RWPE2 (cell line): ENCODE measurements around the gene CALML3.

Experiments
- ATAC-seq: fragments of 200-7000 bp; cut with Tn5 transposase; 3 replicates; pipeline ENCODE4 v1.9.1; 2021; ENCODE audit warnings: low read depth
- DNase-seq: peaks from one replicate; pipeline ENCODE4 v3.0.0-alpha.2; 2020; ENCODE audit warnings: low spot score
- H3K27ac ChIP-seq: fragments of 450-650 bp; 2 replicates; pipeline ENCODE4 v1.5.1; 2017; ENCODE audit warnings: mild to moderate bottlenecking; ENCODE audit not compliant: poor library complexity, severe bottlenecking
- H3K27me3 ChIP-seq: fragments of 250-450 bp; sonication (Bioruptor Pico); 2 replicates; pipeline ENCODE4 v1.5.1; 2021; ENCODE audit warnings: mild to moderate bottlenecking, moderate library complexity; ENCODE audit not compliant: insufficient read depth, poor library complexity, severe bottlenecking
- H3K36me3 ChIP-seq: fragments of 250-450 bp; sonication (Bioruptor Pico); 2 replicates; pipeline ENCODE4 v1.5.1; 2020; ENCODE audit warnings: low read depth, mild to moderate bottlenecking, moderate library complexity
- H3K4me1 ChIP-seq: fragments of 250-450 bp; sonication (Bioruptor Pico); 2 replicates; pipeline ENCODE4 v1.5.1; 2021; ENCODE audit warnings: mild to moderate bottlenecking, moderate library complexity; ENCODE audit not compliant: insufficient read depth, poor library complexity, severe bottlenecking
- H3K4me3 ChIP-seq: fragments of 250-450 bp; sonication (Bioruptor Pico); 2 replicates; pipeline ENCODE4 v1.5.1; 2021; ENCODE audit warnings: mild to moderate bottlenecking, moderate library complexity; ENCODE audit not compliant: severe bottlenecking
- H3K9me3 ChIP-seq: fragments of 250-450 bp; sonication (Bioruptor Pico); 2 replicates; pipeline ENCODE4 v1.5.1; 2021; ENCODE audit warnings: mild to moderate bottlenecking, moderate library complexity; ENCODE audit not compliant: severe bottlenecking
- TF ChIP-seq, protein P1 (sequence below): fragments of 450-650 bp; IDR thresholded peaks from one replicate; pipeline ENCODE4 v1.5.1; 2017; ENCODE audit warnings: mild to moderate bottlenecking, moderate library complexity; ENCODE audit not compliant: poor library complexity, severe bottlenecking

CALML3 gene

DNA sequence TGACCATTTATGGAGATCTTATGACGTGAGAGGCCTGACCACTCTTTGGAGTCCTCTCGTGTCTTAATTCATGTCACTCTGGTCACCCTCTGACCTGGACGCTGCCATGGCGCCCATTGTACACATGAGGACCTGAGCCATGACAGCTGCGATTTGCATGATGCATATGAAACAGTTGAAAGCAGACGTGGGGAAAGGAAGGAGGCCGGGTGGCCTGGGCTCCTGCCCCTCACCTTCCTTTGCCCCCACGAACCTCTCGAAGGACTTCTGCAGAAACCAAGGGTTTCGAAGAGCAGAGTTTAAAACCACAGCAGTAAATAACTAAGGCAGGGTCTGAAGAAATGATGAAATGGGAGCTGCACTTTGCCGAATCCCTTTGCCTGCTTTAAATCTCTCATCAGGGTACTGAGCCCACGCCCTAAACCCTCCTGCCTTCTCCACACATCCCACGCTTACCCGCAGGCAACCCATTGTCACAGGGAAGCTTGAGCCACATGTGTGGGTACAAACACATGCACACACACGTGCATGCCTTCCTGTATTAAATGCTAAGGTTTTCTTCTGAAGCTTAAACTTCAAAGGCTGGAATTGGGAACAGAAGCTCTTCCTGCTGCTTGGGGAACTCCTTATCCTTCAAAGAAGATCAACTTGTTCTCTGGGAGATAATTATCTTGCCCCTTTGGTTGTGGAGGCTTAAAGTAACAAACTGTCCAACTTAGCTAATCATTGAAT lies 11.7 kb upstream of the CALML3 start:
- ATAC-seq (no peak), DNase-seq (no peak)
- H3K9me3 ChIP-seq = no peaks in the 10 kb centered on the region
- TF ChIP-seq, protein P1, sequence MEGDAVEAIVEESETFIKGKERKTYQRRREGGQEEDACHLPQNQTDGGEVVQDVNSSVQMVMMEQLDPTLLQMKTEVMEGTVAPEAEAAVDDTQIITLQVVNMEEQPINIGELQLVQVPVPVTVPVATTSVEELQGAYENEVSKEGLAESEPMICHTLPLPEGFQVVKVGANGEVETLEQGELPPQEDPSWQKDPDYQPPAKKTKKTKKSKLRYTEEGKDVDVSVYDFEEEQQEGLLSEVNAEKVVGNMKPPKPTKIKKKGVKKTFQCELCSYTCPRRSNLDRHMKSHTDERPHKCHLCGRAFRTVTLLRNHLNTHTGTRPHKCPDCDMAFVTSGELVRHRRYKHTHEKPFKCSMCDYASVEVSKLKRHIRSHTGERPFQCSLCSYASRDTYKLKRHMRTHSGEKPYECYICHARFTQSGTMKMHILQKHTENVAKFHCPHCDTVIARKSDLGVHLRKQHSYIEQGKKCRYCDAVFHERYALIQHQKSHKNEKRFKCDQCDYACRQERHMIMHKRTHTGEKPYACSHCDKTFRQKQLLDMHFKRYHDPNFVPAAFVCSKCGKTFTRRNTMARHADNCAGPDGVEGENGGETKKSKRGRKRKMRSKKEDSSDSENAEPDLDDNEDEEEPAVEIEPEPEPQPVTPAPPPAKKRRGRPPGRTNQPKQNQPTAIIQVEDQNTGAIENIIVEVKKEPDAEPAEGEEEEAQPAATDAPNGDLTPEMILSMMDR = no peak
- H3K36me3 ChIP-seq = no peaks in the 10 kb centered on the region
- H3K27ac ChIP-seq = no peak overlapping the region
- no peaks in the 10 kb centered on the region for H3K27me3 ChIP-seq
- no peaks in the 10 kb centered on the region for H3K4me1 ChIP-seq
- no peak overlapping the region for H3K4me3 ChIP-seq

DNA sequence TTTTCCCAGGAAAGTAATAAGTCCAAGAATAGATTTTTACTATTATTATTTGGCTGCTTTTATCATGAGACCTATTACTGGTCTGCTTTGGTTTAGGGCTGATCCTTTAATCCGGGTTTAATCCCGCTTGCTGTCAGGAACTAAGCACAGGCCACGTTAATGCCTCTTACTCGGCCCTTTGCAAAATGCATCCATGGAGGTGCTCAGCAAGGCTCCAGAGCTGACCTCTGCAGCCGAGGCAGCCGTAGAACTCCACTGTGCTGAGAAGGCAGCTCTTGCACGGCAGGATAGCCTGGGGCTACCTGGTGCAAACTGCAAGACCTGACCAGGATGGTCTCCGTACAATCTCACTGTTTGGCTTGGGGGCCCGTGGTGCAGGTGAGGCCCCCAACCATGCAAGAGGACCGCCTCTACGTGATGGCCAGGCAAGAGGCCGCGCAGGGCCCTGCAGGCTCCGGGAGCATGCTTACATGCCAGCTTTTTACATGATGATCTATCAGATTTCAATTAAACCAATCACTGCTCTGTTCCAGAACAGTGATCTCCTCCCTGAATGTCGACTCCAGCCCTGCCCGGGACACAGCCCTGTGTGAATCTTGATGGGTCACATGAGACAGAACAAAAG lies 10.4 kb upstream of the CALML3 start:
- Histone ChIP-seq H3K36me3 (no peaks in the 10 kb centered on the region), H3K4me3 (no peak overlapping the region), H3K9me3 (no peaks in the 10 kb centered on the region), H3K27ac (no peak overlapping the region), H3K27me3 (no peaks in the 10 kb centered on the region), H3K4me1 (no peaks in the 10 kb centered on the region)
- ATAC-seq (no peak), DNase-seq (no peak)
- TF ChIP-seq, protein P1 = no peak

DNA sequence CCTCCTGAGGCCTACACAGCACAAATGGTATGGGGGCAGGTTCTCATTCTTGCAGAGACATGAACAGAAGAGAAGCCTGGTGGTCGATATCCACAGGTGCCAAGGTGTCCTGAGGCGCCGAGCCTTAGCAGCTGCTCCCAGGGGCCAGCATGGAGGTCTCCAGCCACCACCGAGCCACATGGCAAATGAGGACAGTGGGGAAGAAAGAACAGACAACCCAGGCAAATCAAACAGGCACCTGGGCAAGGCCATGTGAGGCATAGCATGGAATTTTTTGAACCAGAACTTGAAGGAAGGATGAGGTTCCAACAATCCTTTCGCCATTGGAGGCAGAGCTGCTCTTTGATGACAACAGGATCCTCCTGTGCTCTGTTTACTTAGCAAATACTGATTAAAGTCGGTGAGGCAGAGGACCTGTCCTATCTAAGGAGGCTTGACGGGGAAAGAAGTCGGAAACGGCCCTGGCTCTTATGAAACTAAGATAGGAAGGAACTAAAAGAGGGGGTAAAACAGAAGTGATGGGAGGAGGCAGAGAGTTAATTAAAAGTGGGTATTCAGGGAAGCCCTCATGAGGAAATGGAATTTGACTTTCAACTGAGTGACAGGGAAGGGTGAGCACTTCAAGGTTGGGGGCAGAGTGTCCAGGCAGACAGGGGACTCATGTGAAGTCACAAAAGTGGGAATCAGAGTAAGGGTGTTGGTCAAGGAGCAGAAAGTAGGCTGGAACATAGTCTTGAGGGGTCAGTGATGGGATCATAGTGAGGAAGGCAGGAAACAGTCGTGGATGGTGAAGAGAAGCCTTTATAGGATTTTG lies 8.6 kb upstream of the CALML3 start:
- Histone ChIP-seq H3K9me3 (no peaks in the 10 kb centered on the region), H3K27me3 (no peaks in the 10 kb centered on the region), H3K36me3 (no peaks in the 10 kb centered on the region), H3K4me1 (no peaks in the 10 kb centered on the region), H3K27ac (no peak overlapping the region), H3K4me3 (no peak overlapping the region)
- ATAC-seq (no peak), DNase-seq (no peak)
- TF ChIP-seq, protein P1 = no peak

DNA sequence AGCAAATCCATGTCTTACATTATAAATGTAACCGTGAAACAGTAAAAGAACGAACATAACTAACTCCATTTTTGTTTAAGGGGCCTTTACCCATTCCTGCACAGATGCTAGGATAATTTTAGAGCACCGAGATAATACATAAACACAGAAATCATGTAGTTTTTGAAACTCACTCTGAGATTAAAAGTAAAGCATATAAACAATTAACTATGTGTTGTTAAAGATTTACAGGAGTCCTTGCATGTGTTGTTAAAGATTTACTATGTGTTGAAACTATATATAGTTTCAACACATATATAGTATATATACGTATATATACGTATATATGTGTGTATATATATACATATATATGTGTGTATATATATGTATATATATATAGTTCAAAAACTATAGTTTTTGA lies 7.2 kb upstream of the CALML3 start:
- Histone ChIP-seq H3K9me3 (no peaks in the 10 kb centered on the region), H3K4me1 (no peaks in the 10 kb centered on the region), H3K27me3 (no peaks in the 10 kb centered on the region), H3K27ac (no peak overlapping the region), H3K4me3 (no peak overlapping the region), H3K36me3 (no peaks in the 10 kb centered on the region)
- ATAC-seq (no peak), DNase-seq (no peak)
- TF ChIP-seq, protein P1 = no peak
